Liver (tissue), 3 donors: ENCODE results near the gene PIGQ.

ENCODE experiments used
- CTCF ChIP-seq: fragments of 150-350 bp; IDR thresholded peaks from 2 replicates; pipeline ENCODE4 v1.5.1; 2017; ENCODE audit warnings: improper control_type of control experiment, low read depth, low read length; ENCODE audit not compliant: missing input control
- EGR1 ChIP-seq, 2 donors: IDR thresholded peaks; 2 replicates each; pipeline ENCODE4 v1.6.1; 2016 to 2018; ENCODE audit warnings: antibody characterized with exemption in 2 of 2, low read depth in 2 of 2
- GABPA ChIP-seq, 2 donors: IDR thresholded peaks in 1 of 2; conservative IDR thresholded peaks in 1 of 2; 2 replicates each; pipeline ENCODE4 v1.6.1; 2016; ENCODE audit warnings: antibody characterized with exemption in 2 of 2, mild to moderate bottlenecking in 1 of 2, moderate library complexity in 1 of 2
- JUND ChIP-seq, 2 donors: IDR thresholded peaks; 2 replicates each; pipeline ENCODE4 v1.6.1; 2016; ENCODE audit warnings: antibody characterized with exemption in 2 of 2
- MAX ChIP-seq: IDR thresholded peaks from 2 replicates; pipeline ENCODE4 v1.6.1; 2016; ENCODE audit warnings: antibody characterized with exemption
- RAD21 ChIP-seq, 2 donors: IDR thresholded peaks; 2 replicates each; pipeline ENCODE4 v1.6.1; 2016; ENCODE audit warnings: antibody characterized with exemption in 2 of 2, mild to moderate bottlenecking in 2 of 2
- REST ChIP-seq: IDR thresholded peaks from 2 replicates; pipeline ENCODE4 v1.6.1; 2016; ENCODE audit warnings: antibody characterized with exemption, mild to moderate bottlenecking
- RXRA ChIP-seq, 2 donors: IDR thresholded peaks; 2 replicates each; pipeline ENCODE4 v1.6.1; 2017 to 2018; ENCODE audit warnings: antibody characterized with exemption in 2 of 2, mild to moderate bottlenecking in 1 of 2
- TAF1 ChIP-seq: conservative IDR thresholded peaks from 2 replicates; pipeline ENCODE4 v1.6.1; 2016; ENCODE audit warnings: antibody characterized with exemption, mild to moderate bottlenecking
- YY1 ChIP-seq: IDR thresholded peaks from 2 replicates; pipeline ENCODE4 v1.6.1; 2016; ENCODE audit warnings: antibody characterized with exemption, mild to moderate bottlenecking
- donor health status: healthy.
- donor health status: healthy.

GRCh38 chr16:586645-587590 is 17.1 kb downstream of the PIGQ start:
- TF ChIP-seq CTCF (no peak), RAD21 (IDR thresholded peaks at IDR 0.05) (peak in 1 of 2 donors; percentile 22), JUND (IDR thresholded peaks at IDR 0.05) (no peak), RXRA (IDR thresholded peaks at IDR 0.05) (peak; percentile 36 to 67), REST (no peak), GABPA (IDR thresholded peaks at IDR 0.05 in 1 of 2, conservative IDR thresholded peaks at IDR 0.05 in 1 of 2) (no peak), EGR1 (IDR thresholded peaks at IDR 0.05; ENCODE audit: low read depth in 2 of 2) (no peak), MAX (no peak), TAF1 (no peak), YY1 (no peak)
